ENCODE results near the gene FAM110D. TPM values are rescaled to one million over a fixed set of nuclear protein-coding genes. Genes with fewer than 3 reads are reported as not detected.

Gene FAM110D
- total and polyA plus RNA-seq, 12 donors: 2.1 to 6.1 (median 3.5) TPM

DNA sequence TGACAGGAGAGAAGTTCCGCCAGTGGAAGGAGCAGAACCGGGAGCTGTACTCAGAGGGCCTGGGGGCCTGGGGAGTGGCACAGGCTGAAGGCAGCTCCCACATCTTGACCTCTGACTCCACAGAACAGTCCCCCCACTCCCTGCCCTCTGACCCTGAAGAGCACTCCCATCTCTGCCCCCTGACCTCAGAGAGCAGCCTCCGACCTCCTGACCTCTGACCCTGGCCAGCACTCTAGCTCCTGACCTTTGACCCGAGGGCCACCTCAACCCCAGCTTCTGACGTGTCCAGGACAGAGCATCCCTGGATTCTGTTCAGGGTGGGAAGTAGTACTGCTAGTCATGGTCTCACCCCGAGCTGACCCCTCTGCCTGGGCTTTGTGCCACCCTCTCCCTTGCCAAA, 30.5 kb downstream of the FAM110D start:
- H3K36me3 ChIP-seq: no peaks in the 10 kb centered on the region
- ATAC-seq (no peak), DNase-seq (no peak)
- TF ChIP-seq, protein P1, sequence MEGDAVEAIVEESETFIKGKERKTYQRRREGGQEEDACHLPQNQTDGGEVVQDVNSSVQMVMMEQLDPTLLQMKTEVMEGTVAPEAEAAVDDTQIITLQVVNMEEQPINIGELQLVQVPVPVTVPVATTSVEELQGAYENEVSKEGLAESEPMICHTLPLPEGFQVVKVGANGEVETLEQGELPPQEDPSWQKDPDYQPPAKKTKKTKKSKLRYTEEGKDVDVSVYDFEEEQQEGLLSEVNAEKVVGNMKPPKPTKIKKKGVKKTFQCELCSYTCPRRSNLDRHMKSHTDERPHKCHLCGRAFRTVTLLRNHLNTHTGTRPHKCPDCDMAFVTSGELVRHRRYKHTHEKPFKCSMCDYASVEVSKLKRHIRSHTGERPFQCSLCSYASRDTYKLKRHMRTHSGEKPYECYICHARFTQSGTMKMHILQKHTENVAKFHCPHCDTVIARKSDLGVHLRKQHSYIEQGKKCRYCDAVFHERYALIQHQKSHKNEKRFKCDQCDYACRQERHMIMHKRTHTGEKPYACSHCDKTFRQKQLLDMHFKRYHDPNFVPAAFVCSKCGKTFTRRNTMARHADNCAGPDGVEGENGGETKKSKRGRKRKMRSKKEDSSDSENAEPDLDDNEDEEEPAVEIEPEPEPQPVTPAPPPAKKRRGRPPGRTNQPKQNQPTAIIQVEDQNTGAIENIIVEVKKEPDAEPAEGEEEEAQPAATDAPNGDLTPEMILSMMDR (IDR thresholded peaks at IDR 0.05): no peak
- H3K9me3 ChIP-seq: no peaks in the 10 kb centered on the region
- 80 to 81% methylated on average over 6 of the region's 6 CpGs for WGBS, 2 donors
- no peaks in the 10 kb centered on the region for H3K4me1 ChIP-seq
- intact Hi-C loops (cut with DNase I): loop anchor here in 1 of 10 donors (10.0 kb wide), 1 partner anchor 135 kb away; no protein-coding TSS in a partner anchor
- H3K27me3 ChIP-seq: no peaks in the 10 kb centered on the region
- no peak overlapping the region for H3K27ac ChIP-seq
- H3K4me3 ChIP-seq: no peak overlapping the region

DNA sequence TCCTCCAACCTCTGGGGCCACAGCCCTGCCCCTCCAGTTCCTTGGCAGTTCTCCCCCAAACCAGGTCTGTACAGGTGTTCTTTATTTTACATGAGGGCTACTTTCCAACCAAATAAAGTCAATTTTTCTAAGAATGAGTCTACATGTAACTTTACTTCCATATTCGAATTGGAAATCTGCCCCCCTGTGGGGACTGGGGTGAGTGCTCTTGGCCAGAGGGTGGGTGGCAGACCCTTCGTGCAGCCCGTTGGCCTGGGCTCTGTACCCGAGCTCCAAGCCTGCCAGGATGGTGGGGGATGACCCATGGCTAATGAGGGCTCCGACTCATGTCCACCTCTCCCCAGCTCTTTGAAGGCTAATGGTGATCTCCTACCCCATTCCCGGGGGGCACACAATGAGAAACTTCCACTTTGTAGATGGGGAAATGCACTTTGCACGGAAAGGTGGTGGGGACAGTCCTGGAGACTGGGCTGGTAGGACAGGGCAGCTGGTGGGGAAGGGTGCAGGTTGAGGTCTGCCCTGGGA, 30.9 kb downstream of the FAM110D start:
- Histone ChIP-seq H3K4me1 (no peaks in the 10 kb centered on the region), H3K4me3 (no peak overlapping the region), H3K27ac (no peak overlapping the region), H3K9me3 (no peaks in the 10 kb centered on the region), H3K27me3 (no peaks in the 10 kb centered on the region), H3K36me3 (no peaks in the 10 kb centered on the region)
- intact Hi-C loops (cut with DNase I): loop anchor here in 1 of 10 donors (10.0 kb wide), 1 partner anchor 135 kb away; no protein-coding TSS in a partner anchor
- DNase-seq (no peak), ATAC-seq (no peak)
- TF ChIP-seq, protein P1 (IDR thresholded peaks at IDR 0.05): no peak
- 86 to 87% methylated on average over 7 of the region's 7 CpGs for whole genome bisulfite sequencing, 2 donors

DNA sequence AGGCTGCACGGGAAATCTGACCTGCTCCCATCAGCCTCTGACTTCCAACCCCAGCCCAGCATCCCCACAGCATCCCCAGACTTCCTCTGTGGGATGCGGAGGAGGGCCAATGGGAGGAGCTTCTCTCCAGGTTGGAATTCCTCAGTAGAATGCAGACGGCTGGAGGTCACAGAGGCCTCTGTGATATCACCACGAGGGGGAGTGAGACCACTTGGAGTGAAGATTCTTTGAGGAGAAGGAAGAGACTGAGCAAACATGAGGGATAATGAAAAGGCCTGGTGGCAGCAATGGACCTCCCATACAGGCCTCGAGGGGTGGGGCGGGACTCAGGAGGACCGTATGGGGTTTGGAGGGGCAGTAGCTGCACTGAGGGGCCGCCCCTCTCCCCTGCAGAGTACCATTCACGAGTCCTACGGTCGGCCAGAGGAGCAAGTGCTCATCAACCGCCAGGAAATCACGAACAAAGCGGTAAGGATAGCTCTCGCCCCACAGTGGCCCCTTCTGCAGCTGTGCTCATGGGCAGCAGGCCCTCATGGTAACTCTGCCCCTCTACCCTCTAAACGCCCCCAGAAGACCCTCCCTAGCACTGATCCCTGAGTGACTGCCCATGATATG, 31.6 kb downstream of the FAM110D start, which contains the start of gene CATSPER4:
CATSPER4 (plus strand) TSS at position 230 of the 615 bp plus-strand sequence; CDS start at position 256, 26 bp downstream.
- intact Hi-C loops (cut with DNase I): no loop called here
- no peaks in the 10 kb centered on the region for H3K9me3 ChIP-seq
- H3K4me3 ChIP-seq: no peak within 1 kb of the TSS
- H3K4me1 ChIP-seq: no peaks in the 10 kb centered on the region
- ATAC-seq: peak in 1 of 8 donors; percentile 28
- no peak within 1 kb of the TSS for H3K27ac ChIP-seq
- TF ChIP-seq, protein P1 (IDR thresholded peaks at IDR 0.05): peak in 5 of 9 donors; percentile 11 to 27 (median 24)
- no peaks in the 10 kb centered on the region for H3K36me3 ChIP-seq
- DNase-seq: no peak
- 45 to 46% methylated on average over 16 of the region's 16 CpGs for WGBS, 2 donors
- H3K27me3 ChIP-seq: no peaks in the 10 kb centered on the region

DNA sequence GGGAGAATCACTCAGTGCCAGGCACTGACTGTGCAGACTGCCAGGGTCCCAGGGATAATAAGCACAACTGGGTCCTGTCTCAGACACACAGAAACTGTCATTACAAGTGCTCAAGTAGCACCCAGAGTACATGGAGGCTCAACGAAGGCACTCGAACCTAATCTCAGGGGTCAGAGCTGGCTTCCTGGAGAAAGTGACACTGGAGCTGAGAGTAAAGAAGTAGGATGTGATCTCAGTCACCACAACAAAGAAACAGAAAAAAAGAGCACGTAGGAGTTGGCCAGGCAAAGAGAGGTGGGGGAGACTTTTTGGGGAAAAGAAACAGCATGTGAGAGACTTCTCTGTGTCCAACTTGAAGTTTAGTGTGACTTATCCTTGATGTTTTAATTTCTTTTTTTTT, 32.9 kb downstream of the FAM110D start:
- ATAC-seq (no peak), DNase-seq (no peak)
- intact Hi-C loops (cut with DNase I): no loop called here
- TF ChIP-seq, protein P1 (IDR thresholded peaks at IDR 0.05): no peak
- H3K27me3 ChIP-seq: peaks cover 0 to 2% (median 0%) of the 10 kb centered on the region in 7 donors
- no peak overlapping the region for H3K27ac ChIP-seq
- H3K4me3 ChIP-seq: no peak overlapping the region
- no peaks in the 10 kb centered on the region for H3K4me1 ChIP-seq
- no peaks in the 10 kb centered on the region for H3K36me3 ChIP-seq
- H3K9me3 ChIP-seq: no peaks in the 10 kb centered on the region
- WGBS, 2 donors: 23 to 31% methylated on average over 3 of the region's 3 CpGs

All from heart right ventricle (tissue), 16 donors.